GM20000 (cell line): ENCODE results near the gene TEX44.
"Not testable (repeated sequence)": the region's sequence is repeated elsewhere in the genome, so short reads cannot be mapped to it uniquely, and the experiment has no call there.

Source experiments
- DNase-seq: peaks from one replicate; pipeline ENCODE4 v3.0.0; 2012; ENCODE audit warnings: low spot score
- CTCF ChIP-seq: IDR thresholded peaks from 2 replicates; pipeline ENCODE4 v1.5.1; 2012; ENCODE audit warnings: mild to moderate bottlenecking, control low read depth; ENCODE audit errors: extremely low read depth, missing control alignments

TEX44 gene

GRCh38 chr2:231573698-231574421 lies 18.8 kb upstream of the TEX44 start:
- no peak for TF ChIP-seq CTCF
- DNase-seq, result no peak

GRCh38 chr2:231575612-231576256 lies 16.9 kb upstream of the TEX44 start:
- DNase-seq, result no peak
- no peak for TF ChIP-seq CTCF

GRCh38 chr2:231576465-231576864 lies 16.2 kb upstream of the TEX44 start:
- no peak for TF ChIP-seq CTCF
- no peak for DNase-seq

- DNase-seq, result not testable (repeated sequence)
Measured at GRCh38 chr2:231578655-231579054, 14.0 kb upstream of the TEX44 start.

GRCh38 chr2:231579560-231579959 lies 13.1 kb upstream of the TEX44 start:
- DNase-seq, result no peak
- TF ChIP-seq CTCF, result no peak

- no peak for TF ChIP-seq CTCF
- no peak for DNase-seq
Measured at GRCh38 chr2:231581328-231581727, 11.3 kb upstream of the TEX44 start.

- no peak for DNase-seq
Measured at GRCh38 chr2:231583982-231584381, 8.7 kb upstream of the TEX44 start.

GRCh38 chr2:231587744-231588143 lies 4.9 kb upstream of the TEX44 start:
- DNase-seq, result not testable (repeated sequence)

More at GRCh38 chr2:231583982-231584381, 8.7 kb upstream of the TEX44 start:
- no peak for TF ChIP-seq CTCF
